ENCODE results near the gene TBC1D19.
"Not testable (repeated sequence)": the region's sequence is repeated elsewhere in the genome, so short reads cannot be mapped to it uniquely, and the experiment has no call there.

Gene TBC1D19

GRCh38 chr4:26583865-26584652, at the start of gene TBC1D19:
TBC1D19 (plus strand) TSS chr4:26584084; CDS start chr4:26584194, 110 bp downstream.
- DNase-seq, result peak; percentile 87

GRCh38 chr4:26542991-26543390, 40.9 kb upstream of the TBC1D19 start:
- no peak for DNase-seq

DNA sequence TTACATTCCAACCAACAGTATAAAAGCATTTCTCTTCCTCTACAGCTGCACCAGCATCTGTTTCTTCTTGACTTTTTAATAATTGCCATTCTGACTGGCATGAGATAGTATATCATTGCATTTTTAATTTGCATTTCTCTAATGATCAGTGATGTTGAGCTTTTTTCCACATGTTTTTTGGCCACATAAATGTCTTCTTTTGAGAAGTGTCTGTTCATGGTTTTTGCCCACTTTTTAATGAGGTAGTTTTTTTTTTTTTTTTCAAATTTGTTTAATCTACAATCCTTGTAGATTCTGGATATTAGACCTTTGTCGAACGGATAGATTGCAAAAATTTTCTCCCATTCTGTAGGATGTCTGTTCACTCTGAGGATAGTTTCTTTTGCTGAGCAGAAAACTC, 39.5 kb upstream of the TBC1D19 start:
- DNase-seq, result no peak

GRCh38 chr4:26548379-26548778, 35.5 kb upstream of the TBC1D19 start:
- not testable (repeated sequence) for DNase-seq

DNA sequence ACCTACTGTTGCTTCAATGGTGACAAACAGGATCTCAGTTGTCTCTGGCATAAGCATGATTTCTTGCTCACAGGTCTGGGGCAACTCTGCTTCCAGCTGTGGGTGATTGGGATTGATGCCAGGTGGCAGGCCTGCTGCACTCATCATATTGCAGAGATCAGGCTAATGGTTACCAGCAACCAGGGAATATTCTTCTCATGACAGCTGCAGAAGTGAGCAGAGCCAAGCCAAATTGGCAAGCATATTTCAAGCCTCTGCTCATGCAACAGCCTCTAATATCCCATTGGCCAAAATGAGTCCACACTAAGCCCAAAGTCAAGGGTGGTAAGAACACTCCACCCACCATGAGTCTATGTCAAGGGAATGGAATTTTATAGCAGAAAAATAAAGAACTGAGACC, 26.7 kb upstream of the TBC1D19 start:
- DNase-seq, result no peak

GRCh38 chr4:26558166-26558895, 25.6 kb upstream of the TBC1D19 start:
- no peak for DNase-seq

- no peak for DNase-seq
These were observed 17.8 kb upstream of the TBC1D19 start for GRCh38 chr4:26566133-26566532.

- DNase-seq, result no peak
These were observed 15.4 kb upstream of the TBC1D19 start for GRCh38 chr4:26568446-26568994.

- DNase-seq, result no peak
These were observed 13.3 kb upstream of the TBC1D19 start for GRCh38 chr4:26570596-26570995.

DNA sequence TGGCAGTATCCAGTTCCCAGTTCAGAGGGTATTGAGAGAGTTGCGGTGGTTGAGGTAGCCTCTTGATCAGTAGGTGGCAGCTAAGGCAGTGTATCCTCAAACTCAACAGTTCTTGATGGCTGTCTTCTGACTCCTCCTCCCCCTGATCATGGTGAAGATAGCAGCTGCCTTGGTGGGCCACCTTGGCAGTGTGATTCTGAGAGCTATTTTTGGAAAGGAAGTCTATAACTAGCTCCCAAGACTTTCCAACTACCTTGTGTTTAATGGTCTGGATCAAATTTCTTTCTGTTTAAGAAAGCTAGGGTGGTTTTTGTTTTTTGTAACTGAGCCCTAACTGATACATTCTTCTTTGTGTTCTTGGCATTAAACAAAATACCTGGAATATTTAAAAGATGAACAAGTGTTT, 10.5 kb upstream of the TBC1D19 start:
- DNase-seq, result no peak

- no peak for DNase-seq
These were observed 9.3 kb upstream of the TBC1D19 start for GRCh38 chr4:26574563-26574962.

DNA sequence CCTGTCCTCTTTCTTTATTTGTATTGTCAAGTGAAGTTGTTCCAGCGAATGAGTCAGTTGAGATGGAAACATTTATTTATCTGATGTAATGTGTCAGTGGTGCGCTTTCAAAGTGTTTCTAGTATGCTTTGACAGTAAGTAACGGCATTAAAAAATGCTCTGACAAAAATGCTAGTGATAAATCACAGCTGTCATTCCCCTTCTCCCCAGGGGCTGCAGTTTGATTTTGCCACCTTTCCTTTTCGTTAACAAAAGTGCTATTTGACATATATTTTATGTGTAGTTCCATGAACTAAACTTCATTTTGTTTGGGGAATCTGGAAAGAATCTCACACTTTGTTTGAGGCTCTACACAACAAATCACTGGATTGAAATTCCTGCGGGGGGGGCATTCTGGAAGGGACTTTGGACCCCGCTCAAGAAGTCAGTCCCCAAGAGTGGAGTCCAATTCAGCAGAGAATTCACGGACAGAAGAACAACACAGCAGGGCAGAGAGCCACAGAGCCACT, 7.6 kb upstream of the TBC1D19 start:
- no peak for DNase-seq

DNA sequence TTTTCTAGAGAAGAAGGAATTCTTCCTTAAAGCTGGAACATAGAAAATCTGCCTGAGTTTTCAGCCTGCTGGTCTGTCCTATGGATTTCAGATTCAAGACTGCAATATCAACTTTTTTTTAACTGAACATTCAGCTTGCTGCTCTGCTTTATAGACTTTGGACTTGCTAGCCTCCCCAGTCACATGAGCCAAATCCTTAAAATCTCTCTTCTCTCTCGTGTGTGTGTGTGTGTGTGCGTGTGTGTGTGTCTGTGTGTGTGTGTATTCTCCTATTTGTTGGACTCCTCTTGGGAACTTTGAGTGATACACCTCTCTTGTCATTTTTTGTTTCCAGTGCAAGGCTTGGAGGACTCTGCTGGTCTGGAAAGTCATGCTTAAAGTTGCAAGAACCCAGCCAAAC, 6.8 kb upstream of the TBC1D19 start:
- no peak for DNase-seq

- DNase-seq, result no peak
These were observed 4.7 kb upstream of the TBC1D19 start for GRCh38 chr4:26579169-26579568.

- not testable (repeated sequence) for DNase-seq
These were observed 2.5 kb upstream of the TBC1D19 start for GRCh38 chr4:26581341-26581740.

- no peak for DNase-seq
These were observed 383 bp upstream of the TBC1D19 start for GRCh38 chr4:26583538-26583864.

DNA sequence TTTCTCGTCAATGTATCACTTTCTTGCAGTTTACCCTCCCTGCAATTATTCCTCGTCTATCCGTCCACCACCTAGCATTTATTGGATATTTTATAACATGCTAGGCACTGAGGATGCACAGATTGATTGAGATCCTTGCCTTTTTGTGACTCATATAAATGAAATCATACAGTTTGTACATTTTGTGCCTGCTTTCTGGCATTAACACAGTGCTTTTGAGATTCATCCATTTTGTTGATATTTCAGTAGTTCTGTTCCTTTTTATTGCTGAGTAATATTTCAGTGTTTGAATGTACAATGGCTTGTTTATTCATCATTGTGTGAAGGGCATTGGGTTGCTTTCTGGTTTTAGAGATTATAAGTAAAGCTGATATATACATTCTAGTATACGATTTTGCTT, 841 bp downstream of the TBC1D19 start:
- no peak for DNase-seq

- no peak for DNase-seq
These were observed 5.8 kb downstream of the TBC1D19 start for GRCh38 chr4:26589705-26590104.

- no peak for DNase-seq
These were observed 6.8 kb downstream of the TBC1D19 start for GRCh38 chr4:26590639-26591038.

GRCh38 chr4:26593557-26593956, 9.7 kb downstream of the TBC1D19 start:
- not testable (repeated sequence) for DNase-seq

GRCh38 chr4:26594371-26594770, 10.5 kb downstream of the TBC1D19 start:
- DNase-seq, result no peak

- DNase-seq, result no peak
These were observed 10.9 kb downstream of the TBC1D19 start for GRCh38 chr4:26594778-26595177.

DNA sequence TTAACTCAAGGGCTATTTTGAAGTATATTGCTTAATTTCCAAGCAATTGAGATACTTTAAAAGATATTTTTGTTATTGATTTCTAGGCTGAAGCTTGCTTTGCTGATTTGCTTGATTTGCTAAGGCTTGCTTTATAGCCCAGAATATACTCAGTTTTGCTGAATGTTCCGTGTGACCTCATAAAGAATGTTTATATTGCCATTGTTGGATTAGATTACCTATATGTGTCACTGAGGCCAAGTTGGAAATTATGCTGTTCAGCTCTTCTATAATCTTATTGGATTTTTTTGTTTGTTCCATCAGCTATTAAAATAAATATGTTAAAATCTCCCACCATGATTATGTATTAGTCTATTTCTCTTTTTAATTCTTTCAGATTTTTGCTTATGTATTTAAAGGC, 13.0 kb downstream of the TBC1D19 start:
- DNase-seq, result no peak

DNA sequence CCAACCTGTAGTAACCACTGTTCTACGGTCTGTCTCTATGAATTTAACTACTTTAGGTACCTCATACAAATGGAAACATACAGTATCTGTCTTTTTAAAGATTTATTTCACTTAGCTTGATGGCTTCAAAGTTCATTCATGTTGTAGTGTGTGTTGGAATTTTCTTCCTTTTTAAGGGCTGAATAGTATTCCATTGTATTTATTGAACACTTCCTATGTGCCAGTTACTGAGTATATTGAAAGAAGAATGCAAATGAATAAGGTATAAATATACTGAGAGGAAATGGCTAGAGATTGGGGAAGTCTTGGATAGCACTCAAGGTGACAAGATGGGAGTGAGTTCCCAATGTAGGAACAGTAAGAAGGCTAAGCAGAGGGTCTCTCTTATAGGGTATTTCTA, 17.3 kb downstream of the TBC1D19 start:
- DNase-seq, result no peak

Data from activated naive CD4-positive, alpha-beta T cell treated with anti-CD3 and anti-CD28 coated beads, Interleukin-2, amount 50 U/mL, for 16 hours (primary cell).